DMS153 treated with DMSO at 0.1 percent for 48 hours (cell line): Measurements from ENCODE around the gene CD72.
"Not testable (repeated sequence)": the region's sequence is repeated elsewhere in the genome, so short reads cannot be mapped to it uniquely, and the experiment has no call there.

ENCODE experiments used
- DNase-seq: peaks from one replicate; lab custom pipeline; 2025; ENCODE audit not compliant: unreplicated experiment; lab: John Stamatoyannopoulos, UW

The CD72 gene

DNA sequence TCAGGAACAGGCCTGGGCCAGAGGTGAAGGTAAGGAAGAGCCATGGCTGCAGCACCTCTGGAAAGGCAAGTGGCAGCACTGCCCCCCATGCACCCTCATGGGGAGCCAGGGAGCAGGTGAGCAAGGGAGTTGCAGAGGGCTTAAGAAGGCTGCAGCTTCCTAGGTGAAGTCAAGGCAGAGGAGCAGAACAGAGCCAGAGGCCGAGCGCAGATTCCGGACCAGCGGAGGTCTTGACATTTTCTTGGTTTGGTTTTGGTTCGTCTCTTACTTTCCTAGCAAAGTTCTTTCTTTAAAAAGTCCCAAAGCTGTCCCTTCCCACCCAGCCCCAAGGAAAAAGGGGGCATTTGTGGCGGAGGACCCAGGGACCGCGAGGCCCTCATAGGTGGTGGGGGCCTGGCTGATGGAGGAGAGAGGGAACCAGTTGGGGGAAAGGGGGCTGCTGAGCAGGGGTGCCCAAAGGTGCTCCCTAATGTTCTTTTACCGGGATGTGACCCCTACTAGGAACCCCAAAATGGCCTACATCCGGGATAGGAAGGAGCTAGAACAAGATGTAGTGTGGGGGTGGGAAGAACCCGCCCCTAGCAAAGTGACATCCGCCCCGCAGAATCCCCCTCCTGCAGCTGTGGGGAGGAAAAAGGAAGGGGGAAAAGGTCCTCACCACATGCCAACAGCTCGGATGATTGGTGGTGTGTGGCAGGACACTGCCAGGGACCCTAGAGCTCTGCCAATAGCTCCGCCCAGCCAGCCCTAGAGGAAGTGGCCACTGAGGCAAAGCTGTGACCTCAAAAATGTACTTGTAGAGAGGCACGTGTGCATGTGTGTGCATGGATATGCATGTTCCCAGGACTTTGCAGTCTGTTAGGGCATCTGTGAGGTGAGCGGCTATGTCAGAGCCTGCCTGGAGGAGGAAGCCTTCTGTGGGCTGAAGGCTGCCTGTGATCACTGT, 914 bp upstream of the CD72 start:
- no peak for DNase-seq

DNA sequence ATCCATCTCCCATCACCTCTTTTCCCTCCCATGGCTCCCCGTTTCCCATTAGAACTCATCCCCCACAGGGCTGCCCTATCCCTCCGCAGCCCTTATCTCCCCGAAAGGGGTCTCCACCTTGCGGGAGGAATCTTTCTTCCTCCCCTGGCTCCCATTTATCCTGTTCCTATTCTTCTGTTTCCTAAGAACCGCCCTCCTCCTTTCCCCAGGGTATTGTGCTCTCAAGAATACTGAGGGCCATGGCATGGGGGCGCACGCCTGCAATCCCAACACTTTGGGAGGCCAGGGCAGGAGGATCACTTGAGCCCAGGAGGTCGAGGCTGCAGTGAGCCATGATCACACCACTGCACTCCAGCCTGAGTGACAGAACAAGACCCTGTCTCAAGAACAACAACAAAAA, 665 bp downstream of the CD72 start:
- no peak for DNase-seq

DNA sequence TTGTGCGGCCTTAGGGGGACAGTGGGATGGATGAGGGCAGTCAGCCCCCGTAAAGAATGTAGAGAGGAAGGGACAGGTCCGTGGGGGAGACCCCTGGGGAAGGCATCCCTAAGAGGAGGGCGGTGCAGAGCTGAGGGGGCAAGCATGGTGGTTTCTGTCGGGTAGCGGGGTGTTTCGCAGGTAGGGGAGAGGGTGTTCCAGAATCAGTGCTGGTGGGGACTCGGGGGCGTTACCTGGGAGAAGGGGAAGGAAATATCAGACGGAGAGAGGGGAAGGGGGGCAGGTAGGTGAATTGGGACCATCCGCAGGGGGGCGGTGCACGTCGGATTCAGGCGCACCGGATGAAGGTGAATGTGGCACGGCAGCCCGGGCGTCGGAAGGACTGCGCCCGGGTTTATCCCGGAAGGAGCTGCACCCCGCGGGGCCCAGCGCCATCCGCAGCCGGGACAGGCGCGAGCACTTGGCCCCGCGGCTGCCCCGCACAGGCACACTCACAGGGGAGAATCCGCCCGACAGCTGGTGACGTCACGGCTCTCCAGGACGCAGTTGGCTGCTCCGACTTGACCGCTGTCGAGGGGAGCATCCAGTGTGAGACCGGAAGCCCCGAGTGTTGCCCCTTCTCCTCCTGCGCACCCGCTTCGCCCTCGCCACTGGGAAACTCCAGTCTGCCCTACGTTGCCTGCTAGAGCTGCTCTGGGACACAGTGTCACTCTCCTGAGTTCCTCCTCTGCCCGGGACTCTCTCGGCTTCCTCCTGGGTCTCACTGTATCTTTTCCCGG, 1.3 kb downstream of the CD72 start:
- peak; percentile 53 for DNase-seq

DNA sequence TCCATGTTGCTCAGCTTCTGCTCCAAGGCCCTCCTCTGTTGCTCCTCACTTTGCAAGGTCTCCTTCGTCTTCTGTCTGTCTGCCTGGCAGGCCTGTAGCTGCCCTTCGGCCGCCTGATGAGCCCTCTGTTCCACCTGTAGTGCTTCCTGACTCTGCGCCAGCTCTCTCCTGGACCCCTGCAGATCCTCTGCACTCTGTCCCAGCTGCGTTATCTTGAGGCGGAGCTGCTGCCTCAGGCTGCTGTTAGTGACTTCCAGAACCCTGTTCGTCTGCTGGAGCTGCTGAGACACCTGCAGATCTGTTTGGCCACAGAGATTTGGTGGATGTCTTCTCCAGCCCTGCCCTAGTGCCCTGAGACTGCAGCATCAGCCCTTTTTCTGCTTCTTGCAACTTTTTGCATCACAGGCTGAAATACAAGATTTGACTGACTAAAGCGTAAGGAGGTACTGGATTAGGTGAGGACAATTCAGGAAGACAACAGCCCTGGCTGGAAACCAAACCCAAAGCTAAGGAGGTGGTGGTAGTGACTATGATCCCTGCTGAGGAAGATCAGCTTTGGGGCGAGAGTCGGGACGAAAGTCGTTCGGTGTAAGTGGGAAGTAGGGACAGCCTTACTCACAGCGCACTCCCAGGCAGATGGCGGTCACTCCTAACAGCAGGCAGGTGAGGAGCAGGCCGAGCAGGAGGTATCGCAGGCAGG, 2.1 kb downstream of the CD72 start:
- DNase-seq, result no peak

DNA sequence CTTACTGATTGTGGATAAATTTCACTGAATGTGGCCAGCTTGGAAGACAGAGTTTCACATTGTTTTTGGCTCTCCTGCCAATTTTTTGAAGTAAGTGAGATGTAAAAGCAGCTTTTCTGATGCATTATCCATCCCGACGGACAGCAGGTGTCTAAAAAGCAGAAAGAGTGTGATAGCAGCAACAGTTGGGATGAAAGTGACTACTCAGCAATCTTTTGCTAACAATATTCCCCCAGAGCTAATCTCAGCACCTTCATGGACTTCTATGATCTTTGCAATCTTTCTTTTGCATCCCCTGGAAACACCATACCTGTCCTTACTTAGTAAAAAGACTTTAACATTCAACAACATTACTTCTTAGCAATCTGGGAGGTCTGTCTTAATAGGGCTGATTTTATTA, 5.4 kb downstream of the CD72 start:
- DNase-seq, result no peak

DNA sequence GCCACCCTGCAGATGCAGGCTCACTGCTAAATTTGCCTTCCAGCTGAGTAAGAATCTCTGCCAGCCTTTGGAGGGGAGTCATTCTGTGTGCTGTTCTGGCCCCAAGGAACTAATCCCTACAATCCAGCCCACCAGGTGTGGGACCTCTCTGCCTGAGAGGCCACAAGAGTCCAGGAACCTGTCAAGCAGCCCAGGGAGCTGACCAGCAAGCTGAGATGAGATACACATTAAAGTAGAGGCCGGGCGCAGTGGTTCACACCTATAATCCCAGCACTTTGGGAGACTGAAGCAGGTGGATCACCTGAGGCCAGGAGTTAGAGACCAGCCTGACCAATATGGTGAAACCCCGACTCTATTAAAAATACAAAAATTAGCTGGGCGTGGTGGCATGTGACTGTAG, 6.1 kb downstream of the CD72 start:
- DNase-seq, result not testable (repeated sequence)

DNA sequence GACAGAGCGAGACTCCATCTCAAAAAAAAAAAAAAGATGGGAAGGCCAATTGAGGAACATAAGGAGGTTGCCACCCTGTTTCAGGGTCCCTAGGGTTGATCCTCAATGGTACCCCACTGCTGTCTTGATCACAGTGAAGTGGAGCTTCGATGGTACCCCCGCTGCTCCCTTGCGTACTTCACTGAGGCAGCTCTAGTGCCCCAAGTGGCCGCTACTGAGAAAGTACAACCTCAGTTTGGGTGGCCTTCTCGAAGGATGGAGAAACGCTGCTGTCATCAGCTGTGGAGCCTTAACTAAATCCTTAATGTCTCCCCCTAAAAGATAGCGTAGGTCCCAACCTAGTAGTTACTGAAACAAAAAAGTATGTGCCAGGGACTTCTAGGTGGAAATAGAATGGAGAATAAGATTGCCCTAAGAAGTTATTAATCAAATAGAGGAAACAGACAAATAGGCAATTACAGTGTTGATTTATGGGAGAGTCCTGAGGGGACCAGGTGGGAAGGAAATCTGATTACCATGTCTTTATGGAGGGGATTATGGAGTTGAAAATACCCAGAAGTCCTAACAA, 6.9 kb downstream of the CD72 start:
- DNase-seq, result no peak

DNA sequence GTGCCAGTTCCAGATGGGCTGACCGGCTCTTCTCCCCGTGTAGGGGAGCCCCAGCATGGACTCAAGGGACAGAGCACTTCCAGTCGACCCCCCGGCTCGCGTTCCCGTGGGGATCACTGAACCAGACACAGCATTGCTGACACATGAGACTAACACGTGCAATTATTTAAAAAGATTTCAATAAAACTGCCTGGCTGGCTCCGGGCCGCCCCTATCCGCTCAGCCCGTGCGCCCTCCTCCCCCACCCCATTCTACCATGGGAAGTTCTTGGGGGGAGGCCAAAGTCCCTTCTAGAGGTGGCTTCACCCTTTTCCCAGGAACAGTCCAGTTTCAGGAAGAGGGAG, 8.4 kb downstream of the CD72 start:
- no peak for DNase-seq

DNA sequence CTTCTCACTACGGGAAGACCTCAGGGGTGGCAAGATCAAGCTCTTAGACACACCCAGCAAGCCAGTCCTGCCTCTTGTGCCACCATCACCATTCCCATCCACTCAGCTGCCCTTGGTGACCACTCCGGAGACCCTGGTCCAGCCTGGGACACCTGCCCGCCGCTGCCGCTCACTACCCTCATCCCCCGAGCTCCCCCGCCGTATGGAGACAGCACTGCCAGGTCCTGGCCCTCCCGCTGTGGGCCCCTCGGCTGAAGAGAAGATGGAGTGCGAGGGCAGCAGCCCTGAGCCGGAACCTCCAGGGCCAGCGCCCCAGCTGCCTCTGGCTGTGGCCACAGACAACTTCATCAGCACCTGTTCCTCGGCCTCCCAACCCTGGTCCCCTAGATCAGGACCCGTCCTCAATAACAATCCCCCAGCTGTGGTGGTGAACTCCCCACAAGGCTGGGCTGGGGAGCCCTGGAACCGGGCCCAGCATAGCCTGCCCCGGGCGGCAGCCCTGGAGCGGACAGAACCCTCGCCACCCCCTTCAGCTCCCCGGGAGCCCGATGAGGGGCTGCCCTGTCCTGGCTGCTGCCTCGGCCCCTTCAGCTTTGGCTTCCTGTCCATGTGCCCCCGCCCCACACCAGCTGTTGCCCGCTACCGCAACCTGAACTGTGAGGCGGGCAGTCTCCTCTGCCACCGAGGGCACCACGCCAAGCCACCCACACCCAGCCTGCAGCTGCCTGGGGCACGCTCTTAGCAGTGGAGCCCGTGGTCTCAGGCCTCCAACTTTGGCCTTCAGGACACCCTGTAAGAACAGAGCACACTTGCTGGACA, 9.0 kb downstream of the CD72 start:
- no peak for DNase-seq

DNA sequence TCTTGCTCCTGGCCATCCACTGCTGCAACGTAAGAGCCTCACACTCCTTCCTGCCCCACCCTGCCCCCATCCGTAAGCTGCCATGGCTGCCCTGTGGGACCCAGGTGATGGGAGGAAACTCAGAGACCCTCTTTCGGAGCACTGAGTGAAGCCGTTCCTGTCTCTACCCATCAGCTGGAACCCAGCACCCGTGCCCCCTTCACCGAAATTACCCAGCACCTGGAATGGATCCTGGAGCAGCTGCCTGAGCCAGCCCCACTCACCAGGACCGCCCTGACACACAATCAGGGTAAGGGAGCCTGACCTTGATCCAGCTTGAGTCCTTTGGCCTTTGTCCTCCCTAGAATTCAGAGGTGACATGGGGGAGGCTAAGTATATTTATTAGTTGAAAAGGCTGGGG, 10.0 kb downstream of the CD72 start:
- DNase-seq, result no peak

DNA sequence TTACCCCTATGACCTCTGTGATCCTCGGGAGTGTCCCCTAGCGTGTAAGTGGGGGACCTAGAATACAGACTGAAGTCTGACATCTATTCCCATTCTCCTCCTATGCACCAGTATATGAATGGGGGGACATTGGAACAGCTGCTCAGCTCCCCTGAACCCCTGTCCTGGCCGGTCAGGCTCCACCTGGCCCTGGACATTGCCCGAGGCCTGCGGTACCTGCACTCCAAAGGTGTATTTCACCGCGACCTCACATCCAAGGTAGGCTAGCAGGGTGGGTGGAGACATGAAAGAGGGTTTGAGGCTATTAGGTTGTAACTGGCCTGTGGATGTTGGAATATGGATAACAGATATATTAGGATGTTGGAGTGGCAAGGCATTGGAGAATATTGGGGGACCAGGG, 11.5 kb downstream of the CD72 start:
- DNase-seq, result no peak

DNA sequence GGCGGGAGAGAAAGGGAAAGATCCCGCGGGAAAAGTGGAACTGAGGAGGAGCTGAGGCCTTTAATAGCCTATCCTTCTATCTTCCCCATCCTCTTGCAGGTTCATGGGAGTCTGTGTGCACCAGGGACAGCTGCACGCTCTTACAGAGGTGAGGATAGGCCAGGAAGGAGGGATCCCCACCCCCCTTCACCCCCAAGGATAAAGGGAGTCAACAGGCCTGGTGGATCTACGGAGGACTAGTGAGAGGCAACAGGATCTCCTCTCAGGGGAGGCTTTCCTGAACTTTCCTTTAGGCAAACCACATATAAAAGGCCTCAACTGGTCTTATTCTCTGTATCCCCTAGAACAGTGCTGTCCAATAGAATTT, 12.1 kb downstream of the CD72 start:
- DNase-seq, result no peak

DNA sequence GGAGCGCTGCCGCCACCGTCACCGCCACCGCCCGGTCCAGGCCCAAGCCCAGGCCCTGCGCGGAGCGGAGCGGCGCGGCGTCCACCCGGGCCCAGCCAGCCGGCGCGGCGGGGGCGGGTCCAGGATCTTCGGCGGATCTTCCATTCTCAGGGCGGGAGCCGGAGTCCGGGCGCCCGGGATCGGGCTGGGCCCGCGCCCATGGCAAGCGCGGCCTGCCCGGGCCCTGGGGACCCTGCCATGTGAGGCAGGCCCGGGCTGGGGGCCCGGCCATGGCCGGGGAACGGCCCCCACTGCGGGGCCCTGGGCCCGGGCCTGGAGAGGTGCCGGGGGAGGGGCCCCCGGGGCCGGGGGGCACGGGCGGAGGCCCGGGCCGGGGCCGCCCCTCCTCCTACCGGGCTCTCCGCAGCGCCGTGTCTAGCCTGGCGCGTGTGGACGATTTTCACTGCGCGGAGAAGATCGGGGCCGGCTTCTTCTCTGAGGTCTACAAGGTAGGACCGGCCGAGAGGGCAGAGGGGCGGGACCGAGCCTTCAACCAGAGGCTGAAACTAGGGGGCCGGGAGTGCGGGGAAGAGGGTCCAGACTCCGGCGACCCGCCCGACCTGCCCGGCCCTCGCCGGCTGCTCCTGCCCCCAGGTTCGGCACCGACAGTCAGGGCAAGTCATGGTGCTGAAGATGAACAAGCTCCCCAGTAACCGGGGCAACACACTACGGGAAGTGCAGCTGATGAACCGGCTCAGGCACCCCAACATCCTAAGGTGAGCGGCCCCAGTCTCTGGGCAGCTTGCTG, 12.7 kb downstream of the CD72 start:
- no peak for DNase-seq

DNA sequence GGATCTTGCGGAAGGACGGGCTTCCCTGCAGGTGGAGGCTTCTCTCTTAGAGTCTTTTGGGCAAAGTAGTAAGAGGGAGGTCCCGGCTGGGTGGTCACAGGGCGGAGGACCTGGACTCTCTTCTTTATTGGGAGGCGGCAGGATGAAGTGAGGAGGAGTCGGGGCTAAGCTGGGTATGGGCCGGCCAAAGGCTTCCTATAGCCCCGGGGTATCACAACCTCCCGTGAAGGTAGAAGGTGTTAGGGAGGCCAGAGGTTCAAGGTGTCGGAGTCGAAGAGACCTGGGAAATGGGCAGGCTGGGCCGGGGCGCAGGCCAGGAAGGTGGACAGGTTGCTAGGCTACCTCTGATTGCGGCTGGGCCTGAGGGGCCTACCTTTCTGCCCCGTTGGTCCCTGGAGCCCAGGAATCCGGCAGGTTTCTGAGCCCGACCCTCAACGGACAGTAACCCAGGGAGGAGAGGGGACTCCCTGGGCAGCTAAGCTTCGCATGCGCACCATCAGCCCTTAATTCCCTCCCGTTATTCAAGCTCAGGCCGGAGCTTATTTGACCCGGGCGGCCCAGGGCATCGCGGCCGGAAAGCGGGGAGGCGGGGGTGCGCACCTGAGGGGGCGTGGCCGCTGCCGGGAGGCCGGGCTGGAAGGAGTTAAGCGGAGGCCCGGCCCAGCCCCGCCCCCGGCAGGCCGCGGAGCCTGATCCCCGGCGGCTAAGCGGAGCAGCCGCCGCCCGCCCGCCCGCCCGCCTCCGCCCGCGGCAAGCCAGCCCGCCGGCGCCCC, 13.4 kb downstream of the CD72 start, which contains the start of gene TESK1:
TSS of gene TESK1 (plus strand) at position 685 of the 773 bp plus-strand sequence. CDS start 358 bp downstream, outside the sequence.
- DNase-seq, result peak; percentile 62

DNA sequence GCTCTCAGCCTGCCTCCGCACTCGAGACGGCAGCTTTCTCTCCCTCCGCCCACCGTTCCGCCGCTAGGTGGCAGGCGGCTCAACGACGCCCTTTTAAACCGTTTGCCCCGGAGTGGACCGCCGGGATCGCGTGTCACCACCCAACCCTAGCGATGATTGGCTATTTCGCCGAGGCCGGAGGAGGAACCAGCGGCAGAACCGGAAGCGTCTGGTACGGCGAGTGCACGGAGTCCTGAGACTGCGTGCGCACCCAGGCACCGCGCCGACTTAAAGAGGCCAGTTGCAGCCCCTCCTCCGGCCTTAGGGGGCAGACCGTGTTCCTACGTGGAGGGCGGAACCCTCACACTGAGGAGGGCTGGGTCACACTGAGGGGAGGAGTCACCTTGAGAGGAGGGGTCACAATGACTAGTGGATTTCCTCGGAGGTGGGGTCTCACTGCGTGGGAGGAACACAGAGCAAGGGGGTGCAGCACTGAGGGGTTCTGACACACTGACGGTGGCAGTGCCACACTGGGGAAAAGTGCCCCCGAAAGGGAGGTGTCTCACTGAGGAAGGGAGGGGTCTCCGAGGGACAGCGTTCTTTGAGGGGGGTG, 14.1 kb downstream of the CD72 start:
- peak; percentile 97 for DNase-seq

DNA sequence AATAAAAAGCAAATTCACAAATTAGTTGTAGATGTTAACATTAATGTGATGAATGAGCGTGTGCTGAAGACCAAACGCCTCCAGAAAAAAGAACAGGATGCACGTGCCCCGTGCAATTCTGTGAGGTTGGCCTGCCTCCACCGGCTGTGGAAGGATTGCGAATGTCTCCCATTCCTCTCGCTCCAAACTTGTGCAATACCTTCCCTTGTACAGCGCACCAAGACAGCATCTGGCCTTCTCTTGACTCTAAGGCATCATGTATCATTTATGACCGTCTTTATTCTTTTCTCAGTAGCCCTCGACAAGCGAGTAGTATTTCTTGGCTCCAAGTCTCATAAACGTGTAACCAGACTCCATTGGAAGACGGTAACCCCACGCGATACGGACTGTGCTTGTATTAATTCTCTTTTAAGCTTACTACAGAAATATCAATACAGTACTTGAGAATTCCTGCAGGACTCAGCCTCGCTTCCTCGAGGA, 14.7 kb downstream of the CD72 start:
- no peak for DNase-seq

DNA sequence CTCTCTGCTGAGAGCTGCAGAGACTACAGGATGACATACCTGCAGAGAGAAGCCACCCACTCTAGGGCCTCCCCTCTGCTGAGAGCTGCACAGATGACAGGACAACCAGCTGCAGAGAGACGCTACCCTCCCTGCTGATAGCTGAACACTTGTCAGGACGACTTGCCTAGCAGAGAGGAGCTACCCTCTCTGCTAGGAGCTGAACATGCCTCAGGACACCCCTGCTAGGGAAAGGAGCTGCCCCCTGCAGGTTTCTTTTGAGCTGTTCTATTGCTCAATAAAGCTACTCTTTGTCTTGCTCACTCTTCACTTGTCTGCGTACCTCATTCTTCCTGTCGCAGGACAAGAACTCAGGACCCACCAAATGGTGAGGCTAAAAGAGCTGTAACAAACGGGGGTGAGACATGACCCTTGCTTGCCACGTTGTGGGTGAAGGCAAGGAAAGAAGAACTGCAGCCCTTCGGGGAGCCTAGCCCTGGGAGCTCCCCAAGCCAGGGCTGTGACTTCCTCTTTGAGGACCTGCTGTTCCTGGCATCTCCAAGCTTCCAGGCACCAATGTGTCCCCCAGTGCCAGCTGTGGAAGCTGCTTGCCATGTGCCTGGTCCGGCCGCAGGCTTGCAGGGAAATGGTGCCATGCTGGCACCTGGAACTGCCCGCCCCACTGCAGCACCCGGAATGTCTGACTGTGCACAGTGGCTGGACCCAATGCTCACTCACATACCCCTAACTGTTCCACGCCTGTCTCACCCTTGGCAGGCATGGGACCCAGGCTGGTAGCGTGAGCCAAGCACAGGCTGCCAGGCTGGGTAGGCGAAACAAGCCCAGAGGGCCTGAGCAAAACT, 18.2 kb downstream of the CD72 start:
- DNase-seq, result no peak
